Thyroid gland (tissue), 4 donors: ENCODE data around the gene JAG2. TPM values are rescaled to one million over a fixed set of nuclear protein-coding genes. Genes with fewer than 3 reads are reported as not detected.

Experiments used
- DNase-seq, 2 donors: peaks; one replicate each; pipeline ENCODE4 v3.0.0-alpha.2; 2019
- H3K27ac ChIP-seq, 3 donors: fragments of 200-600 bp; sonication (generic); 1 replicate in 2 of 3; 2 replicates in 1 of 3; pipeline ENCODE4 v1.5.1; 2016 to 2019; ENCODE audit warnings: mild to moderate bottlenecking in 1 of 3, moderate library complexity in 1 of 3
- H3K27me3 ChIP-seq: fragments of 200-600 bp; sonication (generic); one replicate; pipeline ENCODE4 v1.5.1; 2019
- H3K36me3 ChIP-seq, 2 donors: fragments of 200-600 bp; sonication (generic); one replicate each; pipeline ENCODE4 v1.5.1; 2016 to 2019
- H3K4me1 ChIP-seq, 2 donors: fragments of 200-600 bp; sonication (generic); one replicate each; pipeline ENCODE4 v1.5.1; 2017 to 2019
- H3K4me3 ChIP-seq, 3 donors: fragments of 200-600 bp; sonication (generic); replicated peaks in 1 of 3; 1 replicate in 2 of 3; 2 replicates in 1 of 3; pipeline ENCODE4 v1.5.1; 2016; ENCODE audit warnings: mild to moderate bottlenecking in 1 of 3
- H3K9me3 ChIP-seq: fragments of 200-600 bp; sonication (generic); one replicate; pipeline ENCODE4 v1.5.1; 2017
- POLR2A ChIP-seq, 2 donors: fragments of 450-650 bp; IDR thresholded peaks; one replicate each; pipeline ENCODE4 v1.6.1; 2017; ENCODE audit warnings: antibody characterized with exemption in 2 of 2, mild to moderate bottlenecking in 2 of 2, moderate library complexity in 1 of 2
- WGBS, 2 donors: methylation state at CpG; one replicate each; pipeline ENCODE4 v1.1.5; 2017; 5-methylcytosine and 5-hydroxymethylcytosine counted together
- intact Hi-C: fragments of 100-400 bp; cut with DNase I; formaldehyde crosslinking; loops from one replicate; pipeline ENCODE4 v1.15.1; 2023
- total RNA-seq, 4 donors: library from RNA; depleted of rRNA; stranded (reverse); fragments of >200 nt; gene quantifications; one replicate each; pipeline ENCODE4 v1.2.3, GENCODE V29; 2016
- TF ChIP-seq, protein P1 (sequence below), 6 experiments: fragments of 200-600 bp in 3 of 6; fragments of 450-650 bp in 3 of 6; sonication (generic) in 3 of 6; IDR thresholded peaks; one replicate each; pipeline ENCODE4 v1.5.1; 2016 to 2019; ENCODE audit warnings: antibody characterized with exemption in 6 of 6, mild to moderate bottlenecking in 2 of 6, inconsistent platforms in 1 of 6, moderate library complexity in 1 of 6

The JAG2 gene
- total RNA-seq, 4 donors from 2014 or later, result 3.9 to 10.7 (median 5.2) TPM

DNA sequence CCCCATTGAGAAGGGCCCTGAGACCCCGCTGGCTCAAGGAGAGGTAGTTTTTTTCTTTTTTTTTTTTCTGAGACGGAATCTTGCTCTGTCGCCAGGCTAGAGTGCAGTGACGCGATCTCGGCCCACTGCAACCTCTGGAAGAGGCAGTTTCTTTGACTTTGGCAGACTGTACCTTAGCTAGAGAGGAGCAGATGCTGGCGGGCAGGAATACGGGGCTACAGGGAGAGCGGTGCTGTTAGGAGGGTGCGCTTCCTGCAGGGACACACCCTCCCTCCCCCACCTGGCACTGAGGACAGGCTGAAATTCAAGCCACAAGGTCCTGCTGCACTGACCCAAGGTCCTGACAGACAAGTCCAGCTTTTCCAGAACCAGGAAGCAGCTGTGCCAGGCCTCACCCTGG, 44.8 kb upstream of the JAG2 start:
- H3K27ac ChIP-seq, result no peak overlapping the region
- intact Hi-C loops, result no loop called here
- WGBS, 2 donors, result 90 to 97% methylated on average over 8 to 10 of the region's 10 CpGs
- H3K36me3 ChIP-seq, result peaks cover 18 to 32% of the 10 kb centered on the region in 2 donors
- no peak for DNase-seq
- TF ChIP-seq, protein P1, sequence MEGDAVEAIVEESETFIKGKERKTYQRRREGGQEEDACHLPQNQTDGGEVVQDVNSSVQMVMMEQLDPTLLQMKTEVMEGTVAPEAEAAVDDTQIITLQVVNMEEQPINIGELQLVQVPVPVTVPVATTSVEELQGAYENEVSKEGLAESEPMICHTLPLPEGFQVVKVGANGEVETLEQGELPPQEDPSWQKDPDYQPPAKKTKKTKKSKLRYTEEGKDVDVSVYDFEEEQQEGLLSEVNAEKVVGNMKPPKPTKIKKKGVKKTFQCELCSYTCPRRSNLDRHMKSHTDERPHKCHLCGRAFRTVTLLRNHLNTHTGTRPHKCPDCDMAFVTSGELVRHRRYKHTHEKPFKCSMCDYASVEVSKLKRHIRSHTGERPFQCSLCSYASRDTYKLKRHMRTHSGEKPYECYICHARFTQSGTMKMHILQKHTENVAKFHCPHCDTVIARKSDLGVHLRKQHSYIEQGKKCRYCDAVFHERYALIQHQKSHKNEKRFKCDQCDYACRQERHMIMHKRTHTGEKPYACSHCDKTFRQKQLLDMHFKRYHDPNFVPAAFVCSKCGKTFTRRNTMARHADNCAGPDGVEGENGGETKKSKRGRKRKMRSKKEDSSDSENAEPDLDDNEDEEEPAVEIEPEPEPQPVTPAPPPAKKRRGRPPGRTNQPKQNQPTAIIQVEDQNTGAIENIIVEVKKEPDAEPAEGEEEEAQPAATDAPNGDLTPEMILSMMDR (IDR thresholded peaks at IDR 0.05), result no peak
- TF ChIP-seq POLR2A (IDR thresholded peaks at IDR 0.05), result no peak
- H3K9me3 ChIP-seq, result no peaks in the 10 kb centered on the region
- no peaks in the 10 kb centered on the region for H3K27me3 ChIP-seq
- H3K4me3 ChIP-seq, result no peak overlapping the region
- no peaks in the 10 kb centered on the region for H3K4me1 ChIP-seq

DNA sequence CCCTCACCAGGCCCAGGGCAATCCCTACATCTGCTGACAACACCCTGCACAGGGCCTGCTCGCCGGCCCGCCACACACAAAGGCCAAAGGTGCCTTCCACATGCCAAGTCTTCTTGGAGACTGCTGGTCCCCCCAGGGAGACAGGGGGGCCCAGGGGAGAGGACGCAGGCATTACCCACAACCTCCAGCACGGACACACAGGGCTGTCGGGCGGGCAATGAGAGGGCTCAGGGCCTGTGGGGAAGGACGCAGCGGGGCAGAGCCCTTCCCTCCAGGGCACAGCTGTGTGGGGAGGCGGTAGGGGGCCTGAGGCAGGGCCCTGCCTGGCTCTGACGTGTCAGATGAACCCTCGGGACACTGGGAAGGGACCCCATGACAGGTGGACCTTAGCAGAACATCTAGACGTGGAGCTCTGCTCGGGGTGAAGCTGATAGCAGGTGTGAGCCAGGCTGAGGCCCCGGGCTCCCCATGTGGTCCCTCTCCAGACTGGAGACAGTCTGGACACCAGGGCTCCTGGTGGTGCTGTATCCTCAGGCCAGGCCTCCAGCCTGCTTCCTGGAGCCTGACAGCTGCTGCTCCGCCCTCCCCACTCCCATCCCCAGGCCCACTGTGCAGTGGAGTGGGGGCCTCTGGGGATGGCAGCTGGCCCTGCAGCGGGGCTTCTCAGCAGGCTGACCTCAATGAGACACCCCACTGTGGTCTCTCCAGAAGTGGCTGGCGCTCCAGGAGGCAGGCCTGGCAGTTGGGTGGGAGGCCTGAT, 44.1 kb upstream of the JAG2 start:
- H3K36me3 ChIP-seq, result peaks cover 18 to 26% of the 10 kb centered on the region in 2 donors
- no peak overlapping the region for H3K4me3 ChIP-seq
- H3K4me1 ChIP-seq, result no peaks in the 10 kb centered on the region
- no peak overlapping the region for H3K27ac ChIP-seq
- WGBS, 2 donors, result 96 to 98% methylated on average over 14 to 15 of the region's 18 CpGs
- intact Hi-C loops, result no loop called here
- no peaks in the 10 kb centered on the region for H3K27me3 ChIP-seq
- DNase-seq, result no peak
- H3K9me3 ChIP-seq, result no peaks in the 10 kb centered on the region
- TF ChIP-seq, protein P1 (IDR thresholded peaks at IDR 0.05), result no peak
- TF ChIP-seq POLR2A (IDR thresholded peaks at IDR 0.05), result no peak

DNA sequence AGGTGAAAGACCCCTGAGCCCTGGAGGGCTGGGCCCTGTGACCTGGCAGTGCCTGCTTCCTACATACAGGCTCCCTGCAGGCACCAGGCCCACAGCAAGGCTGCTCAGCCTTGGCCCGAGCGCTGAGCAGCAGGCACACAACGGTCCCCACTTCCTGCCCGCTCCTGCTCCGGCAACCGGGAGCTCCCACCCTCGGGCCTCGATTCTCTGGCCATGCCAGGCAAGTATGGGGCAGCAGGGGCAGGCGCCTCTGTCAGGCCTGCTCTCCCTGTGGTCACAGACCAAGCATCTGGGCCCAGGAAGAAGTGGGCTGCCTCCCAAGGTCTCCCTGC, 43.1 kb upstream of the JAG2 start:
- H3K36me3 ChIP-seq, result peaks cover 14 to 16% of the 10 kb centered on the region in 2 donors
- H3K4me1 ChIP-seq, result peaks cover 0 to 5% of the 10 kb centered on the region in 2 donors
- H3K27ac ChIP-seq, result no peak overlapping the region
- intact Hi-C loops, result no loop called here
- WGBS, 2 donors, result 95% methylated on average over 4 of the region's 9 CpGs
- TF ChIP-seq, protein P1 (IDR thresholded peaks at IDR 0.05), result no peak
- no peak for TF ChIP-seq POLR2A (IDR thresholded peaks at IDR 0.05)
- H3K27me3 ChIP-seq, result no peaks in the 10 kb centered on the region
- H3K9me3 ChIP-seq, result no peaks in the 10 kb centered on the region
- no peak overlapping the region for H3K4me3 ChIP-seq
- DNase-seq, result no peak

DNA sequence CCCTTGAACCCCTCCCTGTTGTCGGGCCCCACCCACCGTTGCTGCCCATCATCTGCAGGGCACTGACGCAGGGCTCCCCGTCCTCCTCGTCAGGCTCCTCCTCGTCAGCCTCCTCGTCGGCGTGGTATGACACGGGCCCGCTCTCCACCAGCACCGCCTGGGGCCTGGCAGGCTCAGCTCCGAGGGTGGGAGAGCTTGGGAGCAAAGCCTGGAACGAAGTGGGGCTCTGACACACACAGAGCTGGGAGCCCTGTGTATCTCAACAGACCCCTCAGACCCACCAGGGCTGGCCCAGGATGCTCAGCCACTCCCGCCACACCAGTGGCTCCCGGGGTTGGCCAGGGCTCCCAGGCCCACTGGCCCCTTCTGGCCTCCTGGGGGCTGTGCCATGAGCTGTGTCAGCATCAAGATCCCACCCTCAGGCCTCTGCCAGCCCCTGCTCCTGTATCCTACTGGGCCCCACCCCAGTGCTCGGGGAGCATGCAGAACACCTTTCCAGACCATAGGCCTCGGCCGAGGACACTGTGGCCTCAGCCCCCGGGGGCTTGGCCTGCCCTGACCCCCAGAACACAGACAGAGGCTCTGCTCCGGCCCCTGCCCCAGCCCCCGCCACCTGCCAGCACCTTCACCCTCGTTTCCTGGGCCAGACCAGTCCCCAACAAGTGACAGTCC, 42.6 kb upstream of the JAG2 start:
- no peak overlapping the region for H3K4me3 ChIP-seq
- no peak for DNase-seq
- H3K27ac ChIP-seq, result no peak overlapping the region
- H3K4me1 ChIP-seq, result peaks cover 0 to 7% of the 10 kb centered on the region in 2 donors
- WGBS, 2 donors, result 93 to 96% methylated on average over 19 to 21 of the region's 23 CpGs
- H3K27me3 ChIP-seq, result no peaks in the 10 kb centered on the region
- H3K9me3 ChIP-seq, result no peaks in the 10 kb centered on the region
- peaks cover 14 to 16% of the 10 kb centered on the region in 2 donors for H3K36me3 ChIP-seq
- intact Hi-C loops, result no loop called here
- TF ChIP-seq, protein P1 (IDR thresholded peaks at IDR 0.05), result no peak
- no peak for TF ChIP-seq POLR2A (IDR thresholded peaks at IDR 0.05)
